Measurements from ENCODE around the gene VAC14.

VAC14 gene

GRCh38 chr16:70796301-70796700 is 4.7 kb downstream of the VAC14 start:
- no peak for TF ChIP-seq CTCF (IDR thresholded peaks at IDR 0.05; ENCODE audit: low read depth, low read length)
- Histone ChIP-seq H3K27me3 (ENCODE audit: insufficient read depth, low read depth, severe bottlenecking) (no peaks in the 10 kb centered on the region), H3K4me3 (ENCODE audit: low read depth, low read length) (no peak overlapping the region), H3K9me3 (ENCODE audit: severe bottlenecking) (no peaks in the 10 kb centered on the region), H3K36me3 (peaks cover 13% of the 10 kb centered on the region), H3K27ac (no peak overlapping the region)
- DNase-seq, result no peak

GRCh38 chr16:70795296-70795912 is 5.6 kb downstream of the VAC14 start:
- no peak for TF ChIP-seq CTCF (IDR thresholded peaks at IDR 0.05; ENCODE audit: low read depth, low read length)
- no peak for DNase-seq
- no peak overlapping the region for H3K27ac ChIP-seq
- H3K27me3 ChIP-seq (ENCODE audit: insufficient read depth, low read depth, severe bottlenecking), result no peaks in the 10 kb centered on the region
- peaks cover 13% of the 10 kb centered on the region for H3K36me3 ChIP-seq
- no peak overlapping the region for H3K4me3 ChIP-seq (ENCODE audit: low read depth, low read length)
- no peaks in the 10 kb centered on the region for H3K9me3 ChIP-seq (ENCODE audit: severe bottlenecking)

GRCh38 chr16:70793851-70794502 is 7.0 kb downstream of the VAC14 start:
- no peak overlapping the region for H3K27ac ChIP-seq
- no peaks in the 10 kb centered on the region for H3K27me3 ChIP-seq (ENCODE audit: insufficient read depth, low read depth, severe bottlenecking)
- DNase-seq, result no peak
- H3K36me3 ChIP-seq, result peaks cover 12% of the 10 kb centered on the region
- H3K9me3 ChIP-seq (ENCODE audit: severe bottlenecking), result no peaks in the 10 kb centered on the region
- TF ChIP-seq CTCF (IDR thresholded peaks at IDR 0.05; ENCODE audit: low read depth, low read length), result no peak
- H3K4me3 ChIP-seq (ENCODE audit: low read depth, low read length), result no peak overlapping the region

GRCh38 chr16:70790815-70791214 is 10.1 kb downstream of the VAC14 start:
- Histone ChIP-seq H3K9me3 (ENCODE audit: severe bottlenecking) (no peaks in the 10 kb centered on the region), H3K27ac (no peak overlapping the region), H3K27me3 (ENCODE audit: insufficient read depth, low read depth, severe bottlenecking) (no peaks in the 10 kb centered on the region), H3K4me3 (ENCODE audit: low read depth, low read length) (no peak overlapping the region), H3K36me3 (peaks cover 4% of the 10 kb centered on the region)
- TF ChIP-seq CTCF (IDR thresholded peaks at IDR 0.05; ENCODE audit: low read depth, low read length), result no peak
- DNase-seq, result no peak

- Histone ChIP-seq H3K9me3 (ENCODE audit: severe bottlenecking) (no peaks in the 10 kb centered on the region), H3K36me3 (peaks cover 5% of the 10 kb centered on the region), H3K4me3 (ENCODE audit: low read depth, low read length) (no peak overlapping the region), H3K27me3 (ENCODE audit: insufficient read depth, low read depth, severe bottlenecking) (no peaks in the 10 kb centered on the region), H3K27ac (no peak overlapping the region)
- DNase-seq, result no peak
- no peak for TF ChIP-seq CTCF (IDR thresholded peaks at IDR 0.05; ENCODE audit: low read depth, low read length)
Observed at GRCh38 chr16:70789595-70790447, 11.1 kb downstream of the VAC14 start.
